Panc1 (cell line): ENCODE results near the gene SDK1. TPM values are rescaled to one million over a fixed set of nuclear protein-coding genes. Genes with fewer than 3 reads are reported as not detected.

ENCODE experiments used
- ATAC-seq: fragments of 200-7000 bp; cut with Tn5 transposase; 2 replicates; pipeline ENCODE4 v1.9.1; 2020; ENCODE audit warnings: mild to moderate bottlenecking, moderate library complexity
- BruUV-seq: library from RNA; stranded (reverse); fragments of 400-500 nt; replicated peaks from 2 replicates; lab custom pipeline; 2021; lab: Mats Ljungman, UMichigan
- CTCF ChIA-PET: fragments of 300-600 bp; sonication (Branson Sonifier 250); formaldehyde crosslinking; loops from one replicate; lab custom pipeline; 2022; ENCODE audit warnings: antibody characterized with exemption; lab: Charles Lee
- POLR2A ChIA-PET: fragments of 300-600 bp; sonication (Branson Sonifier 250); formaldehyde crosslinking; loops from one replicate; lab custom pipeline; 2022; ENCODE audit warnings: antibody characterized with exemption; lab: Charles Lee
- DNase-seq: peaks from one replicate; pipeline ENCODE4 v3.0.0-alpha.2; 2010; ENCODE audit warnings: low read depth, low spot score
- H3K27ac ChIP-seq: 2 replicates; pipeline ENCODE4 v1.5.1; 2011; ENCODE audit warnings: mild to moderate bottlenecking, low read length, inconsistent platforms
- H3K27me3 ChIP-seq: fragments of 200-500 bp; sonication (Bioruptor generic); 2 replicates; pipeline ENCODE4 v1.6.0; 2014; ENCODE audit warnings: low read length, inconsistent platforms; ENCODE audit not compliant: control insufficient read depth, insufficient read depth
- H3K36me3 ChIP-seq: fragments of 200-500 bp; sonication (Bioruptor generic); 2 replicates; pipeline ENCODE4 v1.5.1; 2014; ENCODE audit warnings: inconsistent platforms, mild to moderate bottlenecking, low read length, moderate library complexity; ENCODE audit not compliant: control insufficient read depth, insufficient read depth
- H3K4me1 ChIP-seq: 2 replicates; pipeline ENCODE4 v1.5.1; 2011; ENCODE audit warnings: inconsistent platforms, mild to moderate bottlenecking, low read length, moderate library complexity; ENCODE audit not compliant: control insufficient read depth, insufficient read depth
- H3K4me3 ChIP-seq, 2 experiments: 2 replicates each; pipeline ENCODE4 v1.5.1; 2011 to 2012; ENCODE audit warnings: low read depth in 2 of 2, low read length in 2 of 2, mild to moderate bottlenecking in 2 of 2, inconsistent platforms in 1 of 2, moderate library complexity in 1 of 2
- H3K9me3 ChIP-seq: fragments of 200-500 bp; sonication (Bioruptor generic); 2 replicates; pipeline ENCODE4 v1.5.1; 2014; ENCODE audit warnings: low read depth, mild to moderate bottlenecking, inconsistent platforms, low read length, moderate library complexity; ENCODE audit not compliant: control insufficient read depth, insufficient read depth
- POLR2AphosphoS5 ChIP-seq: IDR thresholded peaks from 2 replicates; pipeline ENCODE4 v1.6.1; 2012; ENCODE audit warnings: mild to moderate bottlenecking, low read depth, low read length, moderate library complexity
- SIN3A ChIP-seq: IDR thresholded peaks from 2 replicates; pipeline ENCODE4 v1.6.1; 2012; ENCODE audit warnings: low read depth, mild to moderate bottlenecking, low read length, moderate library complexity, borderline replicate concordance; ENCODE audit not compliant: insufficient read depth
- TCF7L2 ChIP-seq: IDR thresholded peaks from 2 replicates; pipeline ENCODE4 v1.6.1; 2011; ENCODE audit warnings: mild to moderate bottlenecking, low read depth, low read length, inconsistent platforms
- in situ Hi-C: cut with HindIII; loops from 2 replicates; pipeline ENCODE4 v1.10.0; 2016; ENCODE audit warnings: low sequenced_read_pairs, low pct_unique_long_range_greater_than_20kb
- intact Hi-C: fragments of 100-400 bp; cut with micrococcal nuclease; formaldehyde crosslinking; loops from one replicate; pipeline ENCODE4 v1.10.0; 2022; ENCODE audit not compliant: unreplicated experiment
- total RNA-seq: library from RNA; stranded (reverse); gene quantifications from one replicate; pipeline ENCODE4 v1.2.1, GENCODE V29; 2021; ENCODE audit not compliant: unreplicated experiment
- TF ChIP-seq, protein P1 (sequence below), 2 experiments: IDR thresholded peaks; 2 replicates each; pipeline ENCODE4 v1.6.1; 2011 to 2012; ENCODE audit warnings: low read depth in 2 of 2, control low read depth in 1 of 2, low read length in 1 of 2, mild to moderate bottlenecking in 1 of 2, moderate library complexity in 1 of 2; ENCODE audit not compliant: insufficient read depth in 1 of 2
- TF ChIP-seq, protein P2 (sequence below): fragments of 450-650 bp; IDR thresholded peaks from 2 replicates; pipeline ENCODE4 v1.5.1; 2017; ENCODE audit warnings: mild to moderate bottlenecking

SDK1 gene
- total RNA-seq, 1 experiment from 2014 or later: 47.4 TPM

DNA sequence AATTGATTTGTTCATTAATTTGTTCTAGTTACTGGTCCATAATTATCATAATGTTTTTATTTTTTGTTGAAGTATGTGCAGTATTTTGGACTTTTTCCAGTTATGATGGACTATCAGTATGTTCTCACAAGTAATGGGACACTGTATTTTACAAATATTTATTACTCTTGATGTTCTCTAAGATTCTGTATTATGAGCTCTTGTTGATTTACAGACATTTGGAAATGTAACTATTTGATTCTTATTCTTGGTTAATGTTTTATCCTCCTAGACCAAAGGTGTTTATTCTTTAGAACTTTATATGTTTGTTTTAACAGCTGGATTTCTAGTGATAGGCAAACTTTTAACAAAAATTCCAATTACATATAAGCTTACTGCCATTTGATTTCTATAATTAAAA, 200.6 kb downstream of the SDK1 start:
- no TSS peak for BruUV-seq
- POLR2A ChIA-PET: no interaction called here
- DNase-seq: no peak
- H3K4me1 ChIP-seq: peaks cover 5% of the 10 kb centered on the region
- peaks cover 48% of the 10 kb centered on the region for H3K9me3 ChIP-seq
- no peak overlapping the region for H3K4me3 ChIP-seq
- CTCF ChIA-PET: no interaction called here
- TF ChIP-seq, protein P1, sequence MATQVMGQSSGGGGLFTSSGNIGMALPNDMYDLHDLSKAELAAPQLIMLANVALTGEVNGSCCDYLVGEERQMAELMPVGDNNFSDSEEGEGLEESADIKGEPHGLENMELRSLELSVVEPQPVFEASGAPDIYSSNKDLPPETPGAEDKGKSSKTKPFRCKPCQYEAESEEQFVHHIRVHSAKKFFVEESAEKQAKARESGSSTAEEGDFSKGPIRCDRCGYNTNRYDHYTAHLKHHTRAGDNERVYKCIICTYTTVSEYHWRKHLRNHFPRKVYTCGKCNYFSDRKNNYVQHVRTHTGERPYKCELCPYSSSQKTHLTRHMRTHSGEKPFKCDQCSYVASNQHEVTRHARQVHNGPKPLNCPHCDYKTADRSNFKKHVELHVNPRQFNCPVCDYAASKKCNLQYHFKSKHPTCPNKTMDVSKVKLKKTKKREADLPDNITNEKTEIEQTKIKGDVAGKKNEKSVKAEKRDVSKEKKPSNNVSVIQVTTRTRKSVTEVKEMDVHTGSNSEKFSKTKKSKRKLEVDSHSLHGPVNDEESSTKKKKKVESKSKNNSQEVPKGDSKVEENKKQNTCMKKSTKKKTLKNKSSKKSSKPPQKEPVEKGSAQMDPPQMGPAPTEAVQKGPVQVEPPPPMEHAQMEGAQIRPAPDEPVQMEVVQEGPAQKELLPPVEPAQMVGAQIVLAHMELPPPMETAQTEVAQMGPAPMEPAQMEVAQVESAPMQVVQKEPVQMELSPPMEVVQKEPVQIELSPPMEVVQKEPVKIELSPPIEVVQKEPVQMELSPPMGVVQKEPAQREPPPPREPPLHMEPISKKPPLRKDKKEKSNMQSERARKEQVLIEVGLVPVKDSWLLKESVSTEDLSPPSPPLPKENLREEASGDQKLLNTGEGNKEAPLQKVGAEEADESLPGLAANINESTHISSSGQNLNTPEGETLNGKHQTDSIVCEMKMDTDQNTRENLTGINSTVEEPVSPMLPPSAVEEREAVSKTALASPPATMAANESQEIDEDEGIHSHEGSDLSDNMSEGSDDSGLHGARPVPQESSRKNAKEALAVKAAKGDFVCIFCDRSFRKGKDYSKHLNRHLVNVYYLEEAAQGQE (IDR thresholded peaks at IDR 0.05; ENCODE audit: insufficient read depth in 1 of 2, low read depth in 2 of 2, low read length in 1 of 2): no peak
- TF ChIP-seq, protein P2, sequence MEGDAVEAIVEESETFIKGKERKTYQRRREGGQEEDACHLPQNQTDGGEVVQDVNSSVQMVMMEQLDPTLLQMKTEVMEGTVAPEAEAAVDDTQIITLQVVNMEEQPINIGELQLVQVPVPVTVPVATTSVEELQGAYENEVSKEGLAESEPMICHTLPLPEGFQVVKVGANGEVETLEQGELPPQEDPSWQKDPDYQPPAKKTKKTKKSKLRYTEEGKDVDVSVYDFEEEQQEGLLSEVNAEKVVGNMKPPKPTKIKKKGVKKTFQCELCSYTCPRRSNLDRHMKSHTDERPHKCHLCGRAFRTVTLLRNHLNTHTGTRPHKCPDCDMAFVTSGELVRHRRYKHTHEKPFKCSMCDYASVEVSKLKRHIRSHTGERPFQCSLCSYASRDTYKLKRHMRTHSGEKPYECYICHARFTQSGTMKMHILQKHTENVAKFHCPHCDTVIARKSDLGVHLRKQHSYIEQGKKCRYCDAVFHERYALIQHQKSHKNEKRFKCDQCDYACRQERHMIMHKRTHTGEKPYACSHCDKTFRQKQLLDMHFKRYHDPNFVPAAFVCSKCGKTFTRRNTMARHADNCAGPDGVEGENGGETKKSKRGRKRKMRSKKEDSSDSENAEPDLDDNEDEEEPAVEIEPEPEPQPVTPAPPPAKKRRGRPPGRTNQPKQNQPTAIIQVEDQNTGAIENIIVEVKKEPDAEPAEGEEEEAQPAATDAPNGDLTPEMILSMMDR: no peak
- TF ChIP-seq POLR2AphosphoS5: no peak
- no peak for TF ChIP-seq TCF7L2
- no peak for TF ChIP-seq SIN3A
- no peak for ATAC-seq
- in situ Hi-C loops (no loop called here), intact Hi-C loops (no loop called here)
- no peaks in the 10 kb centered on the region for H3K27me3 ChIP-seq
- H3K36me3 ChIP-seq: no peaks in the 10 kb centered on the region
- H3K27ac ChIP-seq: no peak overlapping the region

DNA sequence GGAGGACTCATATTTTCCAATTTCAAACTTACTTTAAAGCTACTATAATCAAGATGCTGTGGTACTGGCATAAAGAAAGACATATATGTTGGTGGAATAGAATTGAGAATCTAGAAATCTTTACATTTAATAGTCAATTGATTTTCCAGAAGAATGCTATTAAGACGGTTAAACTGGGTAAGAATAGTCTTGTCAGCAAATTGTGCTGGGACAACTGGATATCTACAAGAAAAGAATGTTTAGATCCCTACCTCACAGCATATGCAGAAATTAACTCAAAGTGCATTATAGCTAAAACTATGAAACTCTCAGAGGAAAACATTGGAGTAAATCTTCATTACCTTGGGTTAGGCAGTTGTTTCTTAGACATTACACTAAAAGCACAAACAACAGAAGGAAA, 203.3 kb downstream of the SDK1 start:
- Histone ChIP-seq H3K9me3 (peaks cover 49% of the 10 kb centered on the region), H3K4me3 (no peak overlapping the region), H3K36me3 (no peaks in the 10 kb centered on the region), H3K27me3 (no peaks in the 10 kb centered on the region), H3K4me1 (no peaks in the 10 kb centered on the region), H3K27ac (no peak overlapping the region)
- ATAC-seq: no peak
- in situ Hi-C loops: no loop called here
- no peak for DNase-seq
- intact Hi-C loops: no loop called here
- BruUV-seq: TSS peak; percentile 35
- POLR2A ChIA-PET: no interaction called here
- no peak for TF ChIP-seq SIN3A
- TF ChIP-seq, protein P2: no peak
- TF ChIP-seq POLR2AphosphoS5: no peak
- no peak for TF ChIP-seq TCF7L2
- TF ChIP-seq, protein P1 (IDR thresholded peaks at IDR 0.05; ENCODE audit: insufficient read depth in 1 of 2, low read depth in 2 of 2, low read length in 1 of 2): no peak
- CTCF ChIA-PET: no interaction called here
